Neural progenitor cell (in vitro differentiated cells): ENCODE results near the gene VSIG2.

Experiments used
- CTCF ChIP-seq: fragments of 200-600 bp; sonication (generic); IDR thresholded peaks from 2 replicates; pipeline ENCODE4 v1.5.1; 2017; ENCODE audit warnings: antibody characterized with exemption, mild to moderate bottlenecking
- EZH2 ChIP-seq: fragments of 200-600 bp; sonication (generic); IDR thresholded peaks from 2 replicates; pipeline ENCODE4 v1.6.1; 2017; ENCODE audit warnings: antibody characterized with exemption, mild to moderate bottlenecking, moderate library complexity
- EZH2phosphoT487 ChIP-seq: fragments of 200-600 bp; sonication (generic); IDR thresholded peaks from 2 replicates; pipeline ENCODE4 v1.6.1; 2017; ENCODE audit warnings: antibody characterized with exemption

GRCh38 chr11:124753205-124753604 is 1.1 kb upstream of the VSIG2 start:
- TF ChIP-seq CTCF, result no peak
- no peak for TF ChIP-seq EZH2phosphoT487
- TF ChIP-seq EZH2, result no peak
